ENCODE results near the gene FOXN1. TPM values are rescaled to one million over a fixed set of nuclear protein-coding genes. Genes with fewer than 3 reads are reported as not detected.

Gene FOXN1
- total RNA-seq, 1 experiment from 2014 or later: not detected

DNA sequence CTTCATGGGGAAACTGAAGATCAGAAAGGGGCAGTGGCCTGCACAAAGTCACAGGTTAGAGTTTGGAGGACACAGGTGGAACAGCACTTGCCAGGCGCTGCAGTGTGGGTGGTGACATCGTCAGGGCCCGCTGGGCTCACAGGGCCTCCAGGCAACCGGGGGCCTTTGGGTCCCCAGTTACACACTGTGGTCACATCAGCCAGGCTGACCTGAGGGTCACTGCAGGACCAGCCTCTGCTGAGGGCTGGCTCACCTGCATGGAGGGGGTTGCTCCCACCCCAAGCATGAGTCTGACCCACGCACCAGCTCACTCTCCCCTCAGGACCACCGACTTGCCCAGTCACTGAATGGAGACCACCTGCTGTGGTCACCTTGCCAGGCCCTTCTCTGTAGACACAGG lies 17.0 kb downstream of the FOXN1 start:
- no peak overlapping the region for H3K9ac ChIP-seq (ENCODE audit: low read length)
- H3K36me3 ChIP-seq (ENCODE audit: low read depth, low read length): no peaks in the 10 kb centered on the region
- no peaks in the 10 kb centered on the region for H3F3A ChIP-seq (ENCODE audit: low read length, unreplicated experiment)
- H3K79me2 ChIP-seq (ENCODE audit: low read length): no peaks in the 10 kb centered on the region
- ChIA-PET POLR2A (ENCODE audit: unreplicated experiment) (no interaction called here), CTCF (no interaction called here)
- H3K27ac ChIP-seq (ENCODE audit: low read length): no peak overlapping the region
- intact Hi-C loops (cut with micrococcal nuclease): no loop called here
- no peak for DNase-seq
- H3K9me3 ChIP-seq (ENCODE audit: low read length): no peaks in the 10 kb centered on the region
- H3K4me2 ChIP-seq (ENCODE audit: low read length): no peak overlapping the region
- no peaks in the 10 kb centered on the region for H3K9me2 ChIP-seq (replicated peaks; ENCODE audit: low read length)
- TF ChIP-seq EZH2phosphoT487 (IDR thresholded peaks at IDR 0.05; ENCODE audit: borderline replicate concordance, low read length) (no peak), EZH2 (IDR thresholded peaks at IDR 0.05; ENCODE audit: low read length, unreplicated experiment) (no peak), CTCF (conservative IDR thresholded peaks at IDR 0.05; ENCODE audit: low read depth, low read length) (no peak)
- no peaks in the 10 kb centered on the region for H4K20me1 ChIP-seq (ENCODE audit: low read length)
- no TSS peak for BruUV-seq (replicated peaks)
- H2AFZ ChIP-seq (ENCODE audit: low read length): no peak overlapping the region
- no peak overlapping the region for H3K4me3 ChIP-seq (ENCODE audit: low read length)
- H3K27me3 ChIP-seq (ENCODE audit: low read length): no peaks in the 10 kb centered on the region
- H3K4me1 ChIP-seq (ENCODE audit: insufficient read depth, low read length): peaks cover 21% of the 10 kb centered on the region
- ATAC-seq: no peak

GRCh38 chr17:28523876-28524275 lies 17.7 kb downstream of the FOXN1 start:
- H3F3A ChIP-seq (ENCODE audit: low read length, unreplicated experiment): no peaks in the 10 kb centered on the region
- CTCF ChIA-PET: no interaction called here

More at GRCh38 chr17:28523876-28524275, 17.7 kb downstream of the FOXN1 start:
- Histone ChIP-seq H3K79me2 (ENCODE audit: low read length) (no peaks in the 10 kb centered on the region), H3K9me3 (ENCODE audit: low read length) (no peaks in the 10 kb centered on the region), H3K4me2 (ENCODE audit: low read length) (no peak overlapping the region), H3K4me1 (ENCODE audit: insufficient read depth, low read length) (peaks cover 26% of the 10 kb centered on the region), H4K20me1 (ENCODE audit: low read length) (no peaks in the 10 kb centered on the region), H3K27me3 (ENCODE audit: low read length) (no peaks in the 10 kb centered on the region), H3K36me3 (ENCODE audit: low read depth, low read length) (no peaks in the 10 kb centered on the region), H3K27ac (ENCODE audit: low read length) (no peak overlapping the region), H3K9me2 (replicated peaks; ENCODE audit: low read length) (no peaks in the 10 kb centered on the region), H2AFZ (ENCODE audit: low read length) (no peak overlapping the region), H3K9ac (ENCODE audit: low read length) (no peak overlapping the region), H3K4me3 (ENCODE audit: low read length) (no peak overlapping the region)
- POLR2A ChIA-PET (ENCODE audit: unreplicated experiment): no interaction called here
- DNase-seq (no peak), ATAC-seq (no peak)
- TF ChIP-seq EZH2 (IDR thresholded peaks at IDR 0.05; ENCODE audit: low read length, unreplicated experiment): no peak
- no peak for TF ChIP-seq CTCF (conservative IDR thresholded peaks at IDR 0.05; ENCODE audit: low read depth, low read length)
- no peak for TF ChIP-seq EZH2phosphoT487 (IDR thresholded peaks at IDR 0.05; ENCODE audit: borderline replicate concordance, low read length)
- intact Hi-C loops (cut with micrococcal nuclease): no loop called here
- no TSS peak for BruUV-seq (replicated peaks)

Data from PC-3 (cell line).